Choroid plexus epithelial cell (primary cell): ENCODE measurements around the gene CHAT.

Experiments used
- DNase-seq: peaks from one replicate; pipeline ENCODE4 v3.0.0-alpha.2; 2010; ENCODE audit warnings: low read depth
- H3K4me3 ChIP-seq: 2 replicates; pipeline ENCODE4 v1.5.1; 2011; ENCODE audit warnings: low read depth, mild to moderate bottlenecking, control low read depth, low read length, moderate library complexity
- CTCF ChIP-seq: conservative IDR thresholded peaks from 2 replicates; pipeline ENCODE4 v1.5.1; 2011; ENCODE audit warnings: low read depth, mild to moderate bottlenecking, control low read depth, inconsistent platforms, low read length, moderate library complexity

Gene CHAT

DNA sequence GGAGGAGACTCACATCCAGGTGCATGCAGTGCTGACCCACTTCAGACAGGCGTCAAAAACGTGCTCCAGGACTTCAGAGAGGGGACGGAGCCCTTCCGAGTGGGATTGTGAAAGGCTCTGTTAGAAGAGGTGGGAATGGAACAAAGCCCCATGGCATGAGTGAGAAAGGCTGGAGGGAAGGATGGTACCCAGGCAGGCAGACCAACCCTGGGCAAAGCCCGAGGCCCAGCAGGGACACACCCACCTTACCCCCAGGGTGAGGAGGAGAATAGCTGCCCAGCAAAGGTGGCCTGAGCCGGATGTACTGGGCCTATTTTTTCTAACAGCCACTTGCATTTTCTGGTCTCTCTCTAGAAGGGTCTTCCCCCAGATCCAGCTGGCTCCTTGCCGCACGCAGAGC lies 14.8 kb downstream of the CHAT start:
- TF ChIP-seq CTCF, result no peak
- H3K4me3 ChIP-seq, result no peak overlapping the region
- no peak for DNase-seq

DNA sequence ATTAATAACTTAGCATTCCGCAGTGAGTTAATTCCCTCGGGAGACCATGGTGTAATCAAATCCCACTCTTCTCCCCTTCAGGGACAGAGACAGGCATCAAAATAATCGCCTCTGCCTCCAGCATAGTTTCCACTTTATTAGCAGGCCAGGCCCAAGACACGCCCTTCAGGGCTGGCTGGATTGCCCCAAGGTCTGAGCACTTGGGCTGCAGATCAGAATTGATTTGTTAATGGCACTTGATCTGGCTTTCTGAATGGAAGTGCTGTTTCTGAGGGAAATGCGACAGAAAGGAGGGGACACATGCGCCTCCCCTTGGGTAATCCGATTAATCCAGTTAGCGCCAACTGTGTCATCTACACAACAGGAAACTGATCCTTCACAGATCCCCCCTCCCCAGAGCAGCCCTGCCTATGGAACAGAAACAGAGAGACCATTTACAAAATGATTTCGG lies 15.6 kb downstream of the CHAT start:
- TF ChIP-seq CTCF, result no peak
- no peak for DNase-seq
- no peak overlapping the region for H3K4me3 ChIP-seq

DNA sequence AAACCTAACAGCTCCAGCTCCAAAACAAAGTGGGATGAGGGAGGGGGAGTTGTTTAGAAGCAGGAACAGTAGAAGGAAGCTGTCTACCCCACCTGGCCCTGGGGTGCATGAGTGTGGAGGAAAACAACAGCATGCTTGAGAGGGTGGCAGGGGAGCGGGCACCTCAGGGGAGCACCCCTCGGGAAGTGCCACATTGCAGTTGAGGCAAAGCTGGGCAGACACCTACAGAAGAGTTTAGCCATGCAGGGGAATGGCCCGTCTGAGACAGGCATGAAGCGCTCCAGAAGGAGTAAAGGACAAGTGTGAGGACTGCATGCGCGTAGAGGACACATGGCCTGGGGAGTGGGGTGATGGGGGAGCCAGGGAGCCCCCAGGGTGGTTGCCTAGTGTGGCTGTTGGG lies 18.1 kb downstream of the CHAT start:
- no peak for TF ChIP-seq CTCF
- DNase-seq, result no peak
- no peak overlapping the region for H3K4me3 ChIP-seq

DNA sequence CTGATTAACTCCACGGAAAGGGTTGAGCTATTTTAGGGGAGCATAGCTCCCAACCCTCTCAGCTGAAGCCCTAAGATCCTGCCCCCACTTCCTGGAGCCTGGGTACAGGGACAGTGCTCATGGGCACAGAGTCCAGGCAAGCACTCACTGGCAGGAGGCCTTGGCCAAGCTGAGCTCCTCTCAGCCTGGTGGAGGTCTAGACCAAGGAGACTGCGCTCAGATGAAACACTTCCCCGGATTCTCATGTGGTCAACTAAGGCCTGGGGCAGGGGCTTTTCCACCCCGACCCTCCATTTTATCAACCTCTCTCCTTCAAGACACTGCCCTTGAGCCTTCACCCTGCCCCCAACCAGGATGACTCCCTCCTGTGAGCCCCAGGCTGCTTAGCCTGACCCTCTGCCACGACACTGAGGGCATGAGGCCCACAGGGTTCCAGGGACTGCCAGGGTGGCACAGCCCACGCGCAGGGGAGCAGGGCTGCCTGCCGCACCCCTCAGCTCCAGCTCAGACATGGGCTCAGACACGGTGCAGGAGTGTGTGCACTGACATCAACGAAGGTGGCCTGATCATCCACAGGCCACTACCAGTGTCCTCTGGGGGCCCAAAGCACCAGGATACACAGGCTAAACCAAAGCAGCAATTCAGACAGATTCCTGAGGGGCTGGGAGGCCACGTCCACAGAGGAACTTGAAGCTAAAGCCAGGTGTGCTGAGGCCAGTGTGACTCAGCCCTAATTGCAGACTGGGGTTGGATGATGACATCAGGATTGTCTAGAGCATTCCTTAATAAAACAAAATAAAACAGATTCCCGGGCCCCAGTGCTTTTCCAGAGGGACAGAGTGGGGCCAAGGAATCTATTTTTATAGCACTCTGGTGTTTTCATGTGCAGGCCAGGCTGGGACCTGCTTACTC lies 18.8 kb downstream of the CHAT start:
- no peak for DNase-seq
- TF ChIP-seq CTCF, result no peak
- no peak overlapping the region for H3K4me3 ChIP-seq

DNA sequence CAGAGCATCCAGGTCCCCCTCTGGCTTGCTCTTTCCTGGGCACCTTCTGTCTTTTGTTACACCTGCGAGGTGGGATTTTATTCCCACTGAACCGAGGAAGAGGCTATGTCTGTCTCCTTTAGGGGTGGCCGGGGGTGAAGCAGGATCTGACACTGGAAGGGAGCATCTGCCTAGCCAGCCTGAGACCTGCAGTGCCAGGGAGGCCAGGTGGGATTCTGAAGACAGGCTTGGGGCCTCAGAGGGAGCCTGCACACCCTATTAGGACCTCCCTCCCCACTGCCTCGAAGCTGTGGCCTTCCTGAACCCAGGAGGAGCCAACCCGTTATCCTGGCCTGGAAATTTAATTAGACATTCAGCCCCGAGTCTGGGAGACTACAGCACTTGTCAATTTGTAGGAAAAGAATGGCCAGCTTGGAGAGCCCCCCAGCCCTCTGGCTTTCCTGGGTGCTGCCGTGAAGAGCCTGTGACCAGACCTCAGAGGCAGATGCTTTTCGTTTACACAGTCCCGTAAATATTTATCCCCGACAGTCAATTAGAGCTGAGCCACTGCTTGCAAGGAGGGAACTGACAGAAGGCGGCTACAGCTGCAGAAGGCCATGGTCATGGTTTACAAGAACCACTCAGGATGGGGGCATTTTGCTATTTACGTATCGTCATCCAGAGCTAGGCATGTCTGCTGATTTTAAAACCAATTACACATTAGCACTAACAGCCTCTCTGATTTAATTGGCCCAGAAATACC lies 19.7 kb downstream of the CHAT start:
- no peak for TF ChIP-seq CTCF
- no peak overlapping the region for H3K4me3 ChIP-seq
- DNase-seq, result no peak

DNA sequence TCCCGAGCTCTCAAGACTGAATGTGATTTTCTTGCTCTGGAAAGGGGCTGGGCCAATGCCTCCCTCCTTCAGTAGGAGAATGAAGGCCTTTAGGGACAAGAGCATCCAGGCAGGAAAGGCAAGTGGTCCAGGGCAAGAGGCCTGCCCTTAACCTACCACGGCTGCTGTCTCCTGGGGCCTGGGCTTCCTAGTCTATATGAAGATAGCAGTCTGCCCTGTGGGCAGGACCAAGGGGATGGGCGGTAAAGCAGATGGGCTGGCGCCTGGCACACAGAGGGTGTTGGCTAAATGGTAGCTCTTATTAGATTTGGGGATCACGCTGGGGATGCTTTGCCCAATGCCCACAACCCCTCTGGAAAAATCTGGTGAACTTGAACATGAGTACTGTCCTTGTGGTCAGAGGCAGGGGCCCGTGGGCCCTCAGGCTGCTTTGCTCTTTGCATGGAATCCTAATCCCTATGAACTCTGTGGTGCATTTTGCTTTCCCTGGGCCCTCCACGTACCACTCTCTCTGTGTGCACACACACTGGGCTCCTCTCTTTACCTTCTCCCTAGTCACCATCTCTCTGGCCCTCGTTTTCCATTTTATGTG lies 20.3 kb downstream of the CHAT start:
- DNase-seq, result no peak
- no peak overlapping the region for H3K4me3 ChIP-seq
- TF ChIP-seq CTCF, result no peak
